SK-N-SH (cell line): ENCODE measurements around the gene WDR27. TPM values are rescaled to one million over a fixed set of nuclear protein-coding genes. Genes with fewer than 3 reads are reported as not detected.

Experiments used
- CTCF ChIA-PET: fragments of 300-600, 350-600 bp; formaldehyde crosslinking; extraction: SDS; loops from one replicate; lab custom pipeline; 2021; lab: Yijun Ruan, JAX
- POLR2A ChIA-PET: fragments of 350-600 bp; sonication (Branson Sonifier 250); formaldehyde crosslinking; extraction: SDS; loops from one replicate; lab custom pipeline; 2020; ENCODE audit warnings: antibody characterized with exemption, inconsistent platforms; lab: Yijun Ruan, JAX
- DNase-seq: peaks from one replicate; pipeline ENCODE4 v3.0.0; 2012
- H2AFZ ChIP-seq: fragments of 200-600 bp; sonication (generic); 2 replicates; pipeline ENCODE4 v1.8.1; 2016; ENCODE audit warnings: antibody characterized with exemption, mild to moderate bottlenecking, low read depth
- H3F3A ChIP-seq: fragments of 200-600 bp; sonication (generic); replicated peaks from 2 replicates; pipeline ENCODE3; 2016; ENCODE audit warnings: antibody characterized with exemption, mild to moderate bottlenecking; ENCODE audit not compliant: insufficient read depth
- H3K27ac ChIP-seq, 2 experiments: fragments of 200-500 bp in 1 of 2; fragments of 200-600 bp in 1 of 2; sonication (Bioruptor generic) in 1 of 2; sonication (generic), shearing (Covaris generic) in 1 of 2; 2 replicates each; pipeline versions ENCODE4 v1.5.1 to v1.6.1; 2014 to 2016; ENCODE audit warnings: low read depth in 2 of 2, inconsistent platforms in 1 of 2, low read length in 1 of 2, mild to moderate bottlenecking in 1 of 2, mixed read lengths in 1 of 2
- H3K27me3 ChIP-seq: fragments of 200-600 bp; sonication (generic), shearing (Covaris generic); 2 replicates; pipeline ENCODE4 v1.6.1; 2016; ENCODE audit warnings: mixed run types; ENCODE audit not compliant: insufficient read depth
- H3K36me3 ChIP-seq, 2 experiments: fragments of 200-500 bp in 1 of 2; fragments of 200-600 bp in 1 of 2; sonication (Bioruptor generic) in 1 of 2; sonication (generic) in 1 of 2; replicated peaks in 1 of 2; 2 replicates each; pipeline versions ENCODE3 to v1.5.1; 2014 to 2016; ENCODE audit warnings: low read length in 1 of 2, mild to moderate bottlenecking in 1 of 2; ENCODE audit not compliant: insufficient read depth in 2 of 2, control insufficient read depth in 1 of 2
- H3K4me1 ChIP-seq, 2 experiments: fragments of 200-500 bp in 1 of 2; fragments of 200-600 bp in 1 of 2; sonication (Bioruptor generic) in 1 of 2; sonication (generic), shearing (Covaris generic) in 1 of 2; 2 replicates each; pipeline versions ENCODE4 v1.5.1 to v1.6.1; 2014 to 2016; ENCODE audit warnings: low read depth in 1 of 2, low read length in 1 of 2, mixed run types in 1 of 2; ENCODE audit not compliant: insufficient read depth in 2 of 2, control insufficient read depth in 1 of 2
- H3K4me2 ChIP-seq: fragments of 200-600 bp; sonication (generic), shearing (Covaris generic); 2 replicates; pipeline ENCODE4 v1.6.1; 2017; ENCODE audit warnings: mixed run types
- H3K4me3 ChIP-seq, 2 experiments: fragments of 200-500 bp in 1 of 2; fragments of 200-600 bp in 1 of 2; sonication (Bioruptor generic) in 1 of 2; sonication (generic), shearing (Covaris generic) in 1 of 2; 2 replicates each; pipeline versions ENCODE4 v1.5.1 to v1.8.1; 2014 to 2016; ENCODE audit warnings: low read depth in 2 of 2, inconsistent platforms in 1 of 2, low read length in 1 of 2, mild to moderate bottlenecking in 1 of 2, mixed read lengths in 1 of 2, moderate library complexity in 1 of 2
- H3K79me2 ChIP-seq: fragments of 200-600 bp; sonication (generic); 2 replicates; pipeline ENCODE4 v1.8.1; 2017; ENCODE audit warnings: mild to moderate bottlenecking; ENCODE audit not compliant: insufficient read depth
- H3K9ac ChIP-seq: fragments of 200-600 bp; sonication (generic); 2 replicates; pipeline ENCODE4 v1.6.1; 2017; ENCODE audit warnings: mixed run types
- H3K9me2 ChIP-seq: fragments of 200-600 bp; sonication (generic); 2 replicates; pipeline ENCODE4 v1.6.1; 2017; ENCODE audit warnings: mixed run types
- H3K9me3 ChIP-seq: fragments of 200-600 bp; sonication (generic); 2 replicates; pipeline ENCODE4 v1.6.1; 2017; ENCODE audit warnings: mixed run types, mild to moderate bottlenecking, moderate library complexity
- H4K20me1 ChIP-seq: fragments of 200-600 bp; sonication (generic); 2 replicates; pipeline ENCODE4 v1.6.1; 2017; ENCODE audit warnings: mild to moderate bottlenecking, mixed run types; ENCODE audit not compliant: insufficient read depth
- CHD2 ChIP-seq: fragments of 150-350 bp; IDR thresholded peaks from 2 replicates; pipeline ENCODE4 v1.6.1; 2018; ENCODE audit warnings: low read length; ENCODE audit not compliant: partially characterized antibody
- EZH2phosphoT487 ChIP-seq: fragments of 200-600 bp; sonication (generic); IDR thresholded peaks from 2 replicates; pipeline ENCODE4 v1.6.1; 2017; ENCODE audit warnings: low read depth, mixed run types, mild to moderate bottlenecking, antibody characterized with exemption, moderate library complexity, borderline replicate concordance
- FOSL2 ChIP-seq: IDR thresholded peaks from 2 replicates; pipeline ENCODE4 v1.4.0; 2012; ENCODE audit warnings: low read depth, mild to moderate bottlenecking, moderate library complexity, borderline replicate concordance
- FOXM1 ChIP-seq: IDR thresholded peaks from 2 replicates; pipeline ENCODE4 v1.4.0; 2012; ENCODE audit warnings: low read depth, mild to moderate bottlenecking
- GABPA ChIP-seq: IDR thresholded peaks from 2 replicates; pipeline ENCODE4 v1.4.0; 2012; ENCODE audit warnings: low read depth, mild to moderate bottlenecking
- JUND ChIP-seq: IDR thresholded peaks from 2 replicates; pipeline ENCODE4 v1.4.0; 2012
- MEF2A ChIP-seq: IDR thresholded peaks from 2 replicates; pipeline ENCODE4 v1.4.0; 2012; ENCODE audit warnings: low read depth, borderline replicate concordance
- MXI1 ChIP-seq: IDR thresholded peaks from 2 replicates; pipeline ENCODE4 v1.6.1; 2012; ENCODE audit warnings: mild to moderate bottlenecking, low read depth, low read length, improper control_type of control experiment
- RAD21 ChIP-seq: IDR thresholded peaks from 2 replicates; pipeline ENCODE4 v1.6.1; 2012; ENCODE audit warnings: mild to moderate bottlenecking, low read length
- RFX5 ChIP-seq: IDR thresholded peaks from 2 replicates; pipeline ENCODE4 v1.6.1; 2012; ENCODE audit warnings: mild to moderate bottlenecking, improper control_type of control experiment, low read length
- RXRA ChIP-seq: IDR thresholded peaks from 2 replicates; pipeline ENCODE4 v1.4.0; 2012; ENCODE audit warnings: low read depth, mild to moderate bottlenecking, borderline replicate concordance
- SMC3 ChIP-seq: IDR thresholded peaks from 2 replicates; pipeline ENCODE4 v1.6.1; 2012; ENCODE audit warnings: low read depth, low read length, improper control_type of control experiment
- TCF12 ChIP-seq: IDR thresholded peaks from 2 replicates; pipeline ENCODE4 v1.4.0; 2012
- WGBS: methylation state at CpG from one replicate; pipeline ENCODE4 v1.1.6; 2017; ENCODE audit warnings: low lambda C conversion rate; 5-methylcytosine and 5-hydroxymethylcytosine counted together
- polyA plus RNA-seq, 3 experiments: library from polyadenylated mRNA; depleted of rRNA; stranded (reverse); fragments of >200 nt; gene quantifications; 2 replicates each; pipeline ENCODE4 v1.2.3, GENCODE V29; 2012
- TF ChIP-seq, protein P1 (sequence below): IDR thresholded peaks from 2 replicates; pipeline ENCODE4 v1.4.0; 2012; ENCODE audit warnings: low read depth, borderline replicate concordance
- TF ChIP-seq, protein P2 (sequence below): IDR thresholded peaks from 2 replicates; pipeline ENCODE4; 2012
- TF ChIP-seq, protein P3 (sequence below): fragments of 200-600 bp; sonication (generic); IDR thresholded peaks from 2 replicates; pipeline ENCODE4 v1.6.1; 2017; ENCODE audit warnings: antibody characterized with exemption, mild to moderate bottlenecking, moderate library complexity
- TF ChIP-seq, protein P4 (sequence below): IDR thresholded peaks from 2 replicates; pipeline ENCODE4 v1.4.0; 2012; ENCODE audit warnings: low read depth
- TF ChIP-seq, protein P5 (sequence below): IDR thresholded peaks from 2 replicates; pipeline ENCODE4 v1.6.1; 2012; ENCODE audit warnings: mild to moderate bottlenecking, low read depth, low read length, moderate library complexity
- TF ChIP-seq, protein P6 (sequence below): fragments of 150-350 bp; IDR thresholded peaks from 2 replicates; pipeline ENCODE4 v1.6.1; 2017; ENCODE audit warnings: antibody characterized with exemption, low read length, low read depth, borderline replicate concordance
- TF ChIP-seq, protein P7 (sequence below): fragments of 150-350 bp; IDR thresholded peaks from 2 replicates; pipeline ENCODE4 v1.6.1; 2016; ENCODE audit warnings: mild to moderate bottlenecking, low read depth, low read length

WDR27 gene
- polyA plus RNA-seq, 1 of the 3 experiments (the other 2 are of a cell fraction) = 55.6 TPM

DNA sequence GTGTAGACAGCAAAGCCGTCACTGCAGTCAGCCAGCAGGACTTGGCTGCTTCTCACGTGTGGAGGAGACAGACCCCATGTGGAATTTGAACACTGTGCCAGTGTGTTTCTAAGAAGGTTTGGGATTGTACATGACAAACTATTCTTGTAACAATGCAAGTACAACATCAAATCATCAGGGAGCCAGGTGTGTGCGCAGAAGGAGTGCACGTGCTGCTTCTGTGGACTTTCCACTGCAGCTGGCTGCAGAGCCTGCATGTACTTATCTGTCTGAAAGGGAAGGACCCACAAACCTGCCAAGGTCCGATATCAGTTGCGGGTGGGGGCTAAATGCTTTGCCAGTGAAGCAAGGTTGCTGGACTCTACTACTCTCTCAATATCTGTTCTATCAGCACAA lies 211.6 kb downstream of the WDR27 start (continued):
- TF ChIP-seq SMC3 (no peak), FOSL2 (no peak), RFX5 (no peak), JUND (no peak)
- TF ChIP-seq, protein P1, sequence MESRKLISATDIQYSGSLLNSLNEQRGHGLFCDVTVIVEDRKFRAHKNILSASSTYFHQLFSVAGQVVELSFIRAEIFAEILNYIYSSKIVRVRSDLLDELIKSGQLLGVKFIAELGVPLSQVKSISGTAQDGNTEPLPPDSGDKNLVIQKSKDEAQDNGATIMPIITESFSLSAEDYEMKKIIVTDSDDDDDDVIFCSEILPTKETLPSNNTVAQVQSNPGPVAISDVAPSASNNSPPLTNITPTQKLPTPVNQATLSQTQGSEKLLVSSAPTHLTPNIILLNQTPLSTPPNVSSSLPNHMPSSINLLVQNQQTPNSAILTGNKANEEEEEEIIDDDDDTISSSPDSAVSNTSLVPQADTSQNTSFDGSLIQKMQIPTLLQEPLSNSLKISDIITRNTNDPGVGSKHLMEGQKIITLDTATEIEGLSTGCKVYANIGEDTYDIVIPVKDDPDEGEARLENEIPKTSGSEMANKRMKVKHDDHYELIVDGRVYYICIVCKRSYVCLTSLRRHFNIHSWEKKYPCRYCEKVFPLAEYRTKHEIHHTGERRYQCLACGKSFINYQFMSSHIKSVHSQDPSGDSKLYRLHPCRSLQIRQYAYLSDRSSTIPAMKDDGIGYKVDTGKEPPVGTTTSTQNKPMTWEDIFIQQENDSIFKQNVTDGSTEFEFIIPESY = no peak
- TF ChIP-seq, protein P2, sequence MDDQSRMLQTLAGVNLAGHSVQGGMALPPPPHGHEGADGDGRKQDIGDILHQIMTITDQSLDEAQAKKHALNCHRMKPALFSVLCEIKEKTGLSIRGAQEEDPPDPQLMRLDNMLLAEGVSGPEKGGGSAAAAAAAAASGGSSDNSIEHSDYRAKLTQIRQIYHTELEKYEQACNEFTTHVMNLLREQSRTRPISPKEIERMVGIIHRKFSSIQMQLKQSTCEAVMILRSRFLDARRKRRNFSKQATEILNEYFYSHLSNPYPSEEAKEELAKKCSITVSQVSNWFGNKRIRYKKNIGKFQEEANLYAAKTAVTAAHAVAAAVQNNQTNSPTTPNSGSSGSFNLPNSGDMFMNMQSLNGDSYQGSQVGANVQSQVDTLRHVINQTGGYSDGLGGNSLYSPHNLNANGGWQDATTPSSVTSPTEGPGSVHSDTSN = no peak

DNA sequence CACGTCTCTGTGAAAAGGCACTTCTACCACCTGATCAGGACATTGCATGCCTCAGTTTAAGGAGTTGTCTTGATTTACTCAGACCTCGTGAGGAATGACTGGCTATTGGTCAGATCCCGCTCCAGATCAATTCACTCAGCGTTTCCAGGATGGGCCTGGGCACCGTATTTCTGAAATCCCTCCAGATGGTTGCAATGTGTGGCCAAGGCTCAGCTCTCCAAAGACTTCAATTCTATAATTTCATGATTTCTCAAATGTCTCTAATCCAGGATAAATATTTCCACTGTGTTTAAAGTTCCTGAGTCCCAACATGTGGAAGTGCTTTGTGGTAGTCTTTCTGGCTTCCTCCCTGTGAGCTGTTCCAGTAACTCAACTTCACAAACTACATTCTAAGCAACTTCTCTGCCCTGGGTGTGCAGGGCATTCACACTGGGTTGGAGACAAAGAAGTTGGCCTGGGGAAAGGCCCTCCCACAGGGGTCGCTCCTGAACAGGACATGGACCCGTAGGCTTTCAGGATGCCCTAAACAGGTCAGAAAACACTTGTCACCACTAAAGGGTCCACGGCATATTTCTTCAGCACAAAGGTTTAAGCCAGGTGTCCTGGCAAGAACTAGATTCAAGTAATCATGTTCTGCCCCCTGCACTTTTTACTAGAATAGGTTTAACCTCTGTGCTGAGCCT lies 212.1 kb downstream of the WDR27 start:
- Histone ChIP-seq H3K4me2 (no peak overlapping the region), H3K9me3 (no peaks in the 10 kb centered on the region), H4K20me1 (no peaks in the 10 kb centered on the region), H2AFZ (no peak overlapping the region), H3K27me3 (no peaks in the 10 kb centered on the region), H3K9ac (no peak overlapping the region), H3K4me1 (no peaks in the 10 kb centered on the region), H3K36me3 (no peaks in the 10 kb centered on the region), H3K27ac (no peak overlapping the region), H3K79me2 (no peaks in the 10 kb centered on the region), H3K4me3 (no peak overlapping the region), H3F3A (no peaks in the 10 kb centered on the region), H3K9me2 (no peaks in the 10 kb centered on the region)
- ChIA-PET CTCF (no interaction called here), POLR2A (no interaction called here)
- 65% methylated on average over 5 of the region's 8 CpGs for WGBS
- no peak for DNase-seq
- TF ChIP-seq, protein P3, sequence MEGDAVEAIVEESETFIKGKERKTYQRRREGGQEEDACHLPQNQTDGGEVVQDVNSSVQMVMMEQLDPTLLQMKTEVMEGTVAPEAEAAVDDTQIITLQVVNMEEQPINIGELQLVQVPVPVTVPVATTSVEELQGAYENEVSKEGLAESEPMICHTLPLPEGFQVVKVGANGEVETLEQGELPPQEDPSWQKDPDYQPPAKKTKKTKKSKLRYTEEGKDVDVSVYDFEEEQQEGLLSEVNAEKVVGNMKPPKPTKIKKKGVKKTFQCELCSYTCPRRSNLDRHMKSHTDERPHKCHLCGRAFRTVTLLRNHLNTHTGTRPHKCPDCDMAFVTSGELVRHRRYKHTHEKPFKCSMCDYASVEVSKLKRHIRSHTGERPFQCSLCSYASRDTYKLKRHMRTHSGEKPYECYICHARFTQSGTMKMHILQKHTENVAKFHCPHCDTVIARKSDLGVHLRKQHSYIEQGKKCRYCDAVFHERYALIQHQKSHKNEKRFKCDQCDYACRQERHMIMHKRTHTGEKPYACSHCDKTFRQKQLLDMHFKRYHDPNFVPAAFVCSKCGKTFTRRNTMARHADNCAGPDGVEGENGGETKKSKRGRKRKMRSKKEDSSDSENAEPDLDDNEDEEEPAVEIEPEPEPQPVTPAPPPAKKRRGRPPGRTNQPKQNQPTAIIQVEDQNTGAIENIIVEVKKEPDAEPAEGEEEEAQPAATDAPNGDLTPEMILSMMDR = no peak
- TF ChIP-seq RXRA = no peak
- TF ChIP-seq, protein P4, sequence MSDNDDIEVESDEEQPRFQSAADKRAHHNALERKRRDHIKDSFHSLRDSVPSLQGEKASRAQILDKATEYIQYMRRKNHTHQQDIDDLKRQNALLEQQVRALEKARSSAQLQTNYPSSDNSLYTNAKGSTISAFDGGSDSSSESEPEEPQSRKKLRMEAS = no peak
- no peak for TF ChIP-seq MEF2A
- no peak for TF ChIP-seq SMC3
- no peak for TF ChIP-seq RAD21
- TF ChIP-seq TCF12 = no peak
- TF ChIP-seq GABPA = no peak
- TF ChIP-seq, protein P5, sequence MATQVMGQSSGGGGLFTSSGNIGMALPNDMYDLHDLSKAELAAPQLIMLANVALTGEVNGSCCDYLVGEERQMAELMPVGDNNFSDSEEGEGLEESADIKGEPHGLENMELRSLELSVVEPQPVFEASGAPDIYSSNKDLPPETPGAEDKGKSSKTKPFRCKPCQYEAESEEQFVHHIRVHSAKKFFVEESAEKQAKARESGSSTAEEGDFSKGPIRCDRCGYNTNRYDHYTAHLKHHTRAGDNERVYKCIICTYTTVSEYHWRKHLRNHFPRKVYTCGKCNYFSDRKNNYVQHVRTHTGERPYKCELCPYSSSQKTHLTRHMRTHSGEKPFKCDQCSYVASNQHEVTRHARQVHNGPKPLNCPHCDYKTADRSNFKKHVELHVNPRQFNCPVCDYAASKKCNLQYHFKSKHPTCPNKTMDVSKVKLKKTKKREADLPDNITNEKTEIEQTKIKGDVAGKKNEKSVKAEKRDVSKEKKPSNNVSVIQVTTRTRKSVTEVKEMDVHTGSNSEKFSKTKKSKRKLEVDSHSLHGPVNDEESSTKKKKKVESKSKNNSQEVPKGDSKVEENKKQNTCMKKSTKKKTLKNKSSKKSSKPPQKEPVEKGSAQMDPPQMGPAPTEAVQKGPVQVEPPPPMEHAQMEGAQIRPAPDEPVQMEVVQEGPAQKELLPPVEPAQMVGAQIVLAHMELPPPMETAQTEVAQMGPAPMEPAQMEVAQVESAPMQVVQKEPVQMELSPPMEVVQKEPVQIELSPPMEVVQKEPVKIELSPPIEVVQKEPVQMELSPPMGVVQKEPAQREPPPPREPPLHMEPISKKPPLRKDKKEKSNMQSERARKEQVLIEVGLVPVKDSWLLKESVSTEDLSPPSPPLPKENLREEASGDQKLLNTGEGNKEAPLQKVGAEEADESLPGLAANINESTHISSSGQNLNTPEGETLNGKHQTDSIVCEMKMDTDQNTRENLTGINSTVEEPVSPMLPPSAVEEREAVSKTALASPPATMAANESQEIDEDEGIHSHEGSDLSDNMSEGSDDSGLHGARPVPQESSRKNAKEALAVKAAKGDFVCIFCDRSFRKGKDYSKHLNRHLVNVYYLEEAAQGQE = no peak
- TF ChIP-seq JUND = no peak
- TF ChIP-seq MXI1 = no peak
- TF ChIP-seq EZH2phosphoT487 = no peak
- TF ChIP-seq, protein P6, sequence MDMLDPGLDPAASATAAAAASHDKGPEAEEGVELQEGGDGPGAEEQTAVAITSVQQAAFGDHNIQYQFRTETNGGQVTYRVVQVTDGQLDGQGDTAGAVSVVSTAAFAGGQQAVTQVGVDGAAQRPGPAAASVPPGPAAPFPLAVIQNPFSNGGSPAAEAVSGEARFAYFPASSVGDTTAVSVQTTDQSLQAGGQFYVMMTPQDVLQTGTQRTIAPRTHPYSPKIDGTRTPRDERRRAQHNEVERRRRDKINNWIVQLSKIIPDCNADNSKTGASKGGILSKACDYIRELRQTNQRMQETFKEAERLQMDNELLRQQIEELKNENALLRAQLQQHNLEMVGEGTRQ = no peak
- TF ChIP-seq CHD2 = no peak
- no peak for TF ChIP-seq FOXM1
- TF ChIP-seq, protein P7, sequence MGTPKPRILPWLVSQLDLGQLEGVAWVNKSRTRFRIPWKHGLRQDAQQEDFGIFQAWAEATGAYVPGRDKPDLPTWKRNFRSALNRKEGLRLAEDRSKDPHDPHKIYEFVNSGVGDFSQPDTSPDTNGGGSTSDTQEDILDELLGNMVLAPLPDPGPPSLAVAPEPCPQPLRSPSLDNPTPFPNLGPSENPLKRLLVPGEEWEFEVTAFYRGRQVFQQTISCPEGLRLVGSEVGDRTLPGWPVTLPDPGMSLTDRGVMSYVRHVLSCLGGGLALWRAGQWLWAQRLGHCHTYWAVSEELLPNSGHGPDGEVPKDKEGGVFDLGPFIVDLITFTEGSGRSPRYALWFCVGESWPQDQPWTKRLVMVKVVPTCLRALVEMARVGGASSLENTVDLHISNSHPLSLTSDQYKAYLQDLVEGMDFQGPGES = no peak
- no peak for TF ChIP-seq FOSL2
